MV-4-11 (cell line): ENCODE results near the gene RNASE7.

Experiments used
- DNase-seq: peaks from one replicate; lab custom pipeline; 2025; lab: John Stamatoyannopoulos, UW

The RNASE7 gene

DNA sequence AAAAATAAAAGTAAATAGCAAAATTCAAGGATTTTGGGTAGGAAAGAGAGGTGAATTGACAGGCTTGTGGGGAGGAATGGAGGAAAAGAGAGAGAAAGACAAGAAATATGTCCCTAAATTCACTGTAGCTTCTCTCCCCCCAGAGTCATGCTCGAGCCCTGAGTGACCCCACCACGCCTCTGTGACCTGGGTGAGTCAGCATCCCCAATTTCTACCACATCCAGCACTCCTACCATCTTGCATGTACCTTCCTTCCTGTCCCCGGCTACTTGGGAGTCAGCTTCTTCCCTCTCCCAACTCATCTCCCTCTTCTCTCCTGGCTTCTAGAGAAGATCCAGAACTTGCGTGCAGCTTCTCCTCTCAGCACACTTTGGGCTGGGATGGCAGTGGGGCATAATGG, 46.5 kb downstream of the RNASE7 start:
- no peak for DNase-seq

DNA sequence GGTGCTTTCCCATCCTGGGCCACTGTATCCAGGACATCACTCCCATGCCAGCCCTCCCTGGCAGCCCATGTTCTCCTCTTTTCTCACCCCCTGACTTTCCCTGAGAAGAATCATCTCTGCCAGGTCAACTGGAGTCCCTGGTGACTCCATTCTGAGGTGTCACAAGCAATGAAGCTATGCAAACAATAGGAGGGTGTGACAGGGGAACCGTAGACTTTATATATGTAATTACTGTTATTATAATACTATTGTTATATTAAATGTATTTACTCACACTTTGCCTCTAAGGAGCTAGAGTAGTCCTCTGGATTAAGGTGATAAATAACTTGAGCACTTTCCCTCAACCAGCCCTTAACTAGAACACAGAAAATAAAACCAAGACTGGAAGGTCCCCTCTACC, 47.1 kb downstream of the RNASE7 start:
- DNase-seq = no peak

DNA sequence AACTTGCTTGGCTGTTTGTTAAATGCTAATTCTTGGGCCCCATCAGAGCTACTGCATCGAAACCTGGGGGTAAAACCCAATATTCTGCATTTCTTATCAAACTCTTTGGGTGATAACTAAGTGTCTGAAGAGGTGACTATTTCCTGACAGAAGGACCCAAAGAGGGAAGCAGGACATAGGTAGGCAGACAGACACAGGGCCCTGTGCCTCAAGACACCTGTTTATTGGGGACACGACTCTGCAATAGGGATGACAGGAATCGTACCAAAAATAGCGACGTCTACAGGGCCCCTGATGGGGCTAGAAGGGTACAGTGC, 47.7 kb downstream of the RNASE7 start:
- DNase-seq = no peak

DNA sequence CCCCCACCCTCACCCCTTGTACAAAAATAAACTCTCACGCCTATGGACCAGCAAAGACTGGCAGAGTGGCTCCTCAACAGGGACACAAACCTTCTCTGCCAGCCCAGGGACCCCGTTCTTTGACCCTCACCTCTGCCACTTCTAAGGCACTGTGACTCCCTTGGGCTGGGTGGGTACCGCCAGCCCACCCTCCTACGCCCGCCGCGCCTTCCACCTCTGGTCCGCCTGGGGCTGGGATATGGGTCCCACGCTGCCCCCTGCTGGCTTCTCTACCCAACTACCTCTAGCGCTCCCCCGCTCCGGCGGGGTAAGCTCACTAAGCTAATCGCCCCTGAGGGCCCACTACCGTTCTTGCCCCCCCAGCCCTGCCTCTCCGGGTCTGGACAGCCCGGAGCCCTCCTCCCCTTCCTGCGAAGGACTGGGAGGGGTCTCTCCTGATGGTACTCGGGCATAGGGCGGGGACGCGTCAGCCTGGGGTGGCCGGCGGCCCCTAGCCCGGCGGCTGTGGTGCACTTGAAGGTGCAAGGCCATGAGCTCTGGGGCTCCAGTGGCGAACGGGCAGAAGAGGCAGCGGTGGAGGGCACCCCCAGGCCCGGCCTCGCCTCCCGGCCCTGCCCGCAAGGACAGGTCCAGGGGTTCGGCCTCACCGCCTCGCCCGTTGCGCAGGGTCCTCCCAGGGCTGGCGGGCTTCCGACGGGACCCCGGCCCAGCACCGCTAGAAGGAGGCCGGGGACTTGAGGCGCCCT, 48.2 kb downstream of the RNASE7 start:
- no peak for DNase-seq

DNA sequence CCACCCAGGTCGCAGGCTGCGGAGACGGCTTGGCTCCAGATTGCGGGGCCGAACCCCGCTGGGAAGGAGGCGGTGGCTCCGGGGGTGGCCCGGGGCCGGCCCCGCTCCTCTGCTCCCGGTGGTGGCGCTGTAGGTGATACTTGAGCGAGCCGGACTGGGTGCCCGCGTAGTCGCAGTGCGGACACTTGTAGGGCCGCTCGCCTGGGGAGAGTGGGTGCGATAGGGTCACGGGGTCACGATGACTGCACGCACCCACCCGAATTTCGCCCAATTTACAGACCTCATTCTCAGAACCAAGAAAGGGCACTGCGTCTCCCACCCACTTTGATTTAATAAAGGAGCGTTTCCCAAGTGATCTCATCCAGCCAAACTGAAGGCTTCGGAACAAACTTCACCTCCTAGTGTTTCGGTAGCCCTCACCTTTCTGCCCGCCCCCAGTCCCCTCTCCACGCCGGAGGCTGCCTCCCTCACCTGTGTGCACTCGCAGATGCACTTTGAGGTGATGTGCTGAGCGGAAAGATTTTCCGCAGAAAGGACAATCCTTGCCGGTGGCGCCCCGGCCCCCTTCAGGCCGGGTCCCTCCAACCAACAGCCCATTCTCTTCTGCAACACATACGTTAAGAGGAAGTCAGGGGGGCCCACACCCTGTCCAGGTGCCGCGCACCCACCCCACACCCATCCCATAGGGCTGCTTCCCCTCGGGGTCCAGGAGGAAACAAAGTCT, 48.9 kb downstream of the RNASE7 start:
- DNase-seq = no peak

DNA sequence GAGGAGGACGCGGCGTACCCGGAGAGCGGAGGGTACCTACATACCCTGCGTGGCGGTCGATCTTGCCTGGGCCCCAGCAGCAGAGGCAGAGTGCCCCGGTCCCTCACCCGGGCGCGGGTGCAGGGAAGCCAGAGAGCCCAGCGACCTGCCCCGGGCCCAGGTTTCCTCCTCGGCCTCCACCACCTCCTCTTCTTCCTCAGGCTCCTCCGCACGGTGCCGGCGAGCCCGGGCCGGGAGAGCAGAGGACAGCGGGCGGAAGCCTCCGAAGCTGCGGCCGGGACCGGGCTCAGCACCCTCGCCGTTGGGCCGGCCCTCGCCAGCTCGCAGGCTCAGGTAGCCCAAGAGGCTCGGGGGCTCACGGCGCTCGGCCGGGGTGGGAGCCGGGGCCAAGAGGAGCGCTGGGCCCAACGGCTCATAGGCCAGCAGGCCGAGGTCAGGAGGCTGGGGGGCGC, 49.7 kb downstream of the RNASE7 start:
- DNase-seq = no peak

DNA sequence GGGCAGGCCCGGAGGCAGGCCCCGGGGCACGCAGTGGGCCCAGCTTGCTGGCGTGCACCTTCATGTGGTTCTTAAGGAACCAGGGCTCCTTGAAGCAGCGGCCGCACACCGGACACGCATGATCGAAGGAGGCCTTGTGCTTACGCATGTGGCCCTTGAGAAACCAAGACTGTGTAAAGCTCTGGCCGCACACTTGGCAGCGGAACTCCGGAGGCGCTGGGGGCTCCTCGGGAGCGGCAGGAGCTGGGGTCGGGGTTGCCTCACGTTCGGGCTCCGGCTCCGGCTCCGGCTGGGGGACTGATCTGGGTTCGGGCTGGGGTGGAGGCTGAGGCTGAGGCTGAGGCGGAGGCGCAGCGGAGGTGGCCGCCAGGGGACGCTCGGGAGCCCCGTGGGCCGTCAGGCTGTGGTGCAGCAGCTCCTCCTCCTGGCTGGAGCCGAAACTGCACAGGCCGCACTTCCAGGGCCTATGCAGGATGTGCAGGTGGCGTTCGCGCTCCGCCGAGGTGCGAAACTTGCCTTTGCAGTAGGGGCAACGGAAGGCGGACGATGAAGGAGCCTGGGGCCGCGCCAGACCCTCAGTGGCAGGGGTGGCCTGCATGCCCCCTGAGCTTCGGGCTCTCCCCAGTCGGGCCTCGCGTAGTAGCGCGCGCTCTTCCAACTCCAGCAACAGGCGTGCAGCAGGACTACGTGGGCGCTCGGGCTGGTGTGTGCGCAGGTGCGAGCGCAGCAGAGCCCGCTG, 50.3 kb downstream of the RNASE7 start:
- DNase-seq = peak; percentile 43

DNA sequence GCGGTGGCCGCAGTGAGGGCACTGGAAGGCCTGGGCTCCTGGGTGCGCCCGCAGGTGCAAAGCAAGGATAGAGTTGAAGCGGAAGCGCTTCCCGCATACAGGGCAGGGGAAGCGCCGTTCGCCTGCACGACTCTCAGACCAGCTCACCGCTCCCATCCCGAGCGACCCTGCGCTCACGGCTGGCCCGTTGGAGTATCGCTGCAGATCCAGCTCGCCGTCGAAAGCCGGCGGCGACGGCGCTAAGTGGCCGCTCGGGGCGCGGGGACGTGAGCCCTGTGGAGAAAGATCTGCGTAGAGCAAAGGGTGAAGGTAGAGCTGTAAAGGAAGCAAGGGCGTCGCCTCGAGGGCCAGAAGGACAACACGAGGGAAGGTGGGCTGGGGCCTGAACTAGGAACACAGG, 50.9 kb downstream of the RNASE7 start:
- DNase-seq = no peak
